Thoracic aorta (tissue), 2 donors: ENCODE measurements around the gene HERC6. TPM values are rescaled to one million over a fixed set of nuclear protein-coding genes. Genes with fewer than 3 reads are reported as not detected.

ENCODE experiments used
- ATAC-seq: fragments of 150-250 bp; one replicate; pipeline ENCODE4 v1.8.0; 2017; ENCODE audit warnings: low read depth; ENCODE audit not compliant: insufficient number of reproducible peaks, low FRiP score
- DNase-seq: peaks from one replicate; pipeline ENCODE4 v3.0.0-alpha.2; 2020; ENCODE audit warnings: low spot score
- H3K27ac ChIP-seq, 2 donors: fragments of 200-600 bp; sonication (generic); 1 replicate in 1 of 2; 2 replicates in 1 of 2; pipeline ENCODE4 v1.5.1; 2016; ENCODE audit warnings: mild to moderate bottlenecking in 2 of 2, moderate library complexity in 2 of 2
- H3K27me3 ChIP-seq: fragments of 200-600 bp; sonication (generic); replicated peaks from 2 replicates; pipeline ENCODE4 v1.6.0; 2016; ENCODE audit warnings: mild to moderate bottlenecking; ENCODE audit not compliant: insufficient read depth
- H3K36me3 ChIP-seq: fragments of 200-600 bp; sonication (generic); one replicate; pipeline ENCODE4 v1.5.1; 2016
- H3K4me1 ChIP-seq, 2 donors: fragments of 200-600 bp; sonication (generic); 1 replicate in 1 of 2; 2 replicates in 1 of 2; pipeline versions ENCODE4 v1.5.1 to v1.6.0; 2016; ENCODE audit warnings: low read depth in 2 of 2, mild to moderate bottlenecking in 1 of 2; ENCODE audit not compliant: control insufficient read depth in 1 of 2
- H3K4me3 ChIP-seq: fragments of 200-600 bp; sonication (generic); 2 replicates; pipeline ENCODE4 v1.5.1; 2016; ENCODE audit warnings: mild to moderate bottlenecking
- H3K9me3 ChIP-seq: fragments of 200-600 bp; sonication (generic); 2 replicates; pipeline ENCODE4 v1.5.1; 2016
- total RNA-seq, 2 donors: library from RNA; depleted of rRNA; stranded (reverse); fragments of >200 nt; gene quantifications; one replicate each; pipeline versions ENCODE4 v1.1.0 to v1.2.3, GENCODE V29; 2016
- TF ChIP-seq, protein P1 (sequence below): fragments of 200-600 bp; sonication (generic); IDR thresholded peaks from one replicate; pipeline ENCODE4 v1.5.1; 2019; ENCODE audit warnings: antibody characterized with exemption

The HERC6 gene
- total RNA-seq, 2 donors from 2014 or later, result 7.8 to 12.9 TPM

DNA sequence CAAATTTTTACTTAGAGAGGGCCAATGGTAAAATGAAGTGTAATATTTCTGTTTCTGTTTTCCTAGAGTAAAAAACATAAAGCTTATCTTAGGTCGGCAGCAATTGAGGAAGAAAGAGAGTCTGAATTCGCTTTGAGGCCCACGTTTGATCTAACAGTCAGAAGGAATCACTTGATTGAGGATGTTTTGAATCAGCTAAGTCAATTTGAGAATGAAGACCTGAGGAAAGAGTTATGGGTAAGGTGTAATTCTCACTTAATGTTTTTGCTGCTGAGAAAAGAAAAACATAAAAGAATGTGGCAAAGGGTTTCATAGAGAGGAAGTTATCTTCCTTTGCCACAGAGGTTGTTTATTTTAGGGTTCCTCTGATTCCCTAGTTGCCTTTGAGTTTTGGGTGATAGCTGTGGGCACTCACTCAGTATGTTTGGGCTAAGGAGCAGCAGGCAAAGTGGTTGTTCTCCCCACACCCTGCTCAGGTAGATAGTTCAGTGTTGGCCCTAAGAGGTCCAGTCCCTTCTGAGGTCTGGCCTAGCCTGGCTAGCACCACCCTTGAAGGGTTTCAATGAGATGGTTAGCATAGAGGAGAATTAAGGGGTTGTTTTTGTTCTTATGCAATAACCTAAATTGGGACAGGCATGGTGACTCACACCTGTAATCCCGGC lies 110.6 kb downstream of the HERC6 start:
- Histone ChIP-seq H3K9me3 (no peaks in the 10 kb centered on the region), H3K27ac (no peak overlapping the region), H3K36me3 (peaks cover 19% of the 10 kb centered on the region), H3K27me3 (no peaks in the 10 kb centered on the region), H3K4me1 (no peaks in the 10 kb centered on the region), H3K4me3 (no peak overlapping the region)
- ATAC-seq (no peak), DNase-seq (no peak)
- TF ChIP-seq, protein P1, sequence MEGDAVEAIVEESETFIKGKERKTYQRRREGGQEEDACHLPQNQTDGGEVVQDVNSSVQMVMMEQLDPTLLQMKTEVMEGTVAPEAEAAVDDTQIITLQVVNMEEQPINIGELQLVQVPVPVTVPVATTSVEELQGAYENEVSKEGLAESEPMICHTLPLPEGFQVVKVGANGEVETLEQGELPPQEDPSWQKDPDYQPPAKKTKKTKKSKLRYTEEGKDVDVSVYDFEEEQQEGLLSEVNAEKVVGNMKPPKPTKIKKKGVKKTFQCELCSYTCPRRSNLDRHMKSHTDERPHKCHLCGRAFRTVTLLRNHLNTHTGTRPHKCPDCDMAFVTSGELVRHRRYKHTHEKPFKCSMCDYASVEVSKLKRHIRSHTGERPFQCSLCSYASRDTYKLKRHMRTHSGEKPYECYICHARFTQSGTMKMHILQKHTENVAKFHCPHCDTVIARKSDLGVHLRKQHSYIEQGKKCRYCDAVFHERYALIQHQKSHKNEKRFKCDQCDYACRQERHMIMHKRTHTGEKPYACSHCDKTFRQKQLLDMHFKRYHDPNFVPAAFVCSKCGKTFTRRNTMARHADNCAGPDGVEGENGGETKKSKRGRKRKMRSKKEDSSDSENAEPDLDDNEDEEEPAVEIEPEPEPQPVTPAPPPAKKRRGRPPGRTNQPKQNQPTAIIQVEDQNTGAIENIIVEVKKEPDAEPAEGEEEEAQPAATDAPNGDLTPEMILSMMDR, result no peak

Other genes starting within 250 kb of the HERC6 start
- 1 to 10 TPM; 2.4 to 7.3 TPM for gene ABCG2, start 220.2 kb upstream of the HERC6 start, total RNA-seq
- gene PPM1K, start 94.3 kb upstream of the HERC6 start, total RNA-seq, result 10 to 100 TPM; 66.3 to 70.8 TPM
- 10 to 100 TPM; 13.4 to 13.7 TPM for gene HERC5, start 78.3 kb downstream of the HERC6 start, total RNA-seq
- gene PYURF, start 144.9 kb downstream of the HERC6 start, total RNA-seq, result 10 to 100 TPM; 81.5 to 94.0 TPM
- gene HERC3, start 213.6 kb downstream of the HERC6 start, total RNA-seq, result 10 to 100 TPM; 34.5 to 51.4 TPM